Activated CD8-positive, alpha-beta memory T cell treated with anti-CD3 and anti-CD28 coated beads, Interleukin-2, amount 50 U/mL, for 1 hour (primary cell): ENCODE data around the gene ITSN1.
"Not testable (repeated sequence)": the region's sequence is repeated elsewhere in the genome, so short reads cannot be mapped to it uniquely, and the experiment has no call there.

Experiments used
- DNase-seq: peaks from one replicate; pipeline ENCODE4 v3.0.0-alpha.2; 2020; ENCODE audit errors: extremely low read depth

The ITSN1 gene

DNA sequence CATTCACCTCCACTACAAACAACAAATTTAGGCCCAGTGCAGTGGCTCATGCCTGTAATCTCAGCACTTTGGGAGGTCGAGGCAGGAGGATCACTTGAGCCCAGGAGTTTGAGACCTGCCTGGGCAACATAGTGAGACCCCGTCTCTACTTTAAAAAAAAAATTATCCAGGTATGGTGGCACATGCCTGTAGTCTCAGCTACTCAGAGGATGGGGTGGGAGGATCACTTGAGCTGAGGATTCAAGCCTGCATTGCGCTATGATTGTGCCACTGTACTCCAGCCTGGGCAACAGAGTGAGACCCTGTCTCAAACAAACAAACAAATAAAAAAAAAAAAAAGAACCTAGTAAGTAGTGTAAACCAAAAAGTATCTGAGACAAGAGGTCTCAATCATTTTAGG, 86.8 kb downstream of the ITSN1 start:
- DNase-seq = not testable (repeated sequence)

DNA sequence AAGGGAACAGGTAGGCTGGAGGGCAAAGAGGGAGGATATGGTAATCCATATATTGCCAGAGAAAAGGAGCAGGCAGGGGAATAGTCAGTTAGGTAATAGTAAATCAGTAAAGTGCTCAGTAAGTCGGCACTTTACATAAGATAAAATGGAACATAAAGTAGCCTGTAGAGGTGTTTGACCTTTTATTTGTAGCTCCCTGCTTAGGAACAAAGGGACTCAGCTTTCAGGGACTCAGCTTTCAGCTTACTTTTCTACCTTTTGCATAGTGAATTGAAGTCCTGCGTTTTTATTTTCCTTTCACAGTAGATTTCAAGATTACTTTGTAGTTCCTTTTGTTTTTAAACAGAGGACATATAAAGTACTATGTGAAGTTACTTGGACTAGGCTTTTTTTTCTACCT, 87.3 kb downstream of the ITSN1 start:
- DNase-seq = no peak

DNA sequence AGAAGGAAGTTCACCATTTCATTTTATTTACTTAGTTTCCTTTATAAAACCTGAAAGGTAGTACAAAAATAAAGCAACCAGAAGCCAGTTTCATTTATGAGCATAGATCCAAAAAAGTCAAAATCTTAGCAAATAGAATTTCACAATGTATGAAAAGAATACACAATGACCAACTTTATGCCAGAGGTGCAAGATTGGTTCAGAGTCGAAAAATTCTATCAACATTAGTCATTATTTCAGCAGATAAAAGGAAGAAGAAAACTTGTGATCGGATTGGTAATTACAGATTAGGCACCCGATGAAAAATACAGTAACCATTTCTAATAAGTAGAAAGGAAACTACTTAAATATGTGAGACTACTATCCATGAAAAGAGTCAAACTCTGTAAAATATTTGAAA, 89.1 kb downstream of the ITSN1 start:
- DNase-seq = no peak

DNA sequence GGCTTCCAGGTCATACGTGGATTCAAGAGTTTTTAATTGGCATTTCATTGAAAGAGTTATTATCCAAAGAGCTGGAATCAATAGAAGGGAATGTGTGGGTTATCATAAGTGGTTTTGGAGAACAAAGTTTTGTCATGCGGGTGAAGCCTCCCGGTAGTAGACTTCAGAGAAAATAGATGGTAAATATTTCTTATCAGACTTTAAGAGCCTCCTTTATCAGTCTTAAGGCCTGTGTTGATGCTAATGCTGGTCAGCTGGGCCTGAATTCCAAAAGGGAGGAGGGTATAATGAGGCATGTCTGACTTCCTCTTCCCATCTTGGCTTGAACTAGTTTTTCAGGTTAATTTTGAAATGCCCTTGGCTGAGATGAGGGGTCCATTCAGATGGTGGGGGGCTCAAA, 89.7 kb downstream of the ITSN1 start:
- no peak for DNase-seq

DNA sequence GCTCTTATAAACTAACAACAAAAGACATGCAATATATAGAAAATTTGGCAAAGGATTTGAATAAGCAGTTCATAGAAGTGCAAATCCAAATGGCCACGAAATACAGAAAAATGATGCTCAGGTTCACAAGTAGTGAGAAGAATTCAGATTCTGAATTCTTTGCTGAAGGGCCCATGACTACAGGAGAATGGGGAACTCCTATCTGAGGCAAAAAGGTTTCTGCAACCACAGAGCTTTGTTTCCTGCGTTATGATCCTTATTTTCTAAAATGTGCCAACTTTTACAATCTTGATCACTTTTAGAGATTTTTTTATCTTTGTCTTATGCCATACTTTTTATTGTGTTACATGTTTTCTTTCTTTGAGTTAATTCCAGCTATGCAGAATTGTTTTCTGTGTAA, 91.3 kb downstream of the ITSN1 start:
- DNase-seq = no peak

DNA sequence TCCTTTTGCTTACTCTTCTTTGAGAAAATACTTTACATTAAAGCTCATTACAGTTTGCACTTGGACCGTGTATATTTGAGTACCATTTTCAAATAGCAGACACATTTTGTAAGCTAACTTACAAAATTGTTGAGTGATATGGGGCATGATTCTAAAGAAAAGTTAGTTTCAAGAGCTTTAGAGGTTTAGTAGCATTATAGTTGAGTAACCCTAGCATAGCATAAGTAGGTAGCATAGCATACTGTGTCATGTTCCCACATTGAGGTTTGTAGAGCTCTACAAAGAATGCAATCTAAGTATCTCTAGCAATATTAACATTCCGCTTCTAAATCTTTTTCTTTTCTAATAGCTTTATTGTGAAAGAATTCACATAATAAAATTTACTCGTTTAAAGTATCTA, 92.0 kb downstream of the ITSN1 start:
- DNase-seq = no peak

DNA sequence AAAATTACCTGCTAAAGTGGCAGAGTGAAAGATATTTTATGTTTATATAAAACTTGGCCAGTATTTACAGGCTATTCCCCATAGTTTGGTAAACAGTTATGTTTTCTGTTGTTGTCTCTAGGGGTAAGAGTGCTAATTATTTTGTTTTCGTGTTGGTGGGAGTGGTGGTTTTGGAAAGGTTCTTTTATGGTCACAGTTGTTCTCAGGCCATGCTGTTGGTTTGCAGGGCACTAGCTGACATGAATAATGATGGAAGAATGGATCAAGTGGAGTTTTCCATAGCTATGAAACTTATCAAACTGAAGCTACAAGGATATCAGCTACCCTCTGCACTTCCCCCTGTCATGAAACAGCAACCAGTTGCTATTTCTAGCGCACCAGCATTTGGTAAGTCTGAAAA, 92.5 kb downstream of the ITSN1 start:
- no peak for DNase-seq

DNA sequence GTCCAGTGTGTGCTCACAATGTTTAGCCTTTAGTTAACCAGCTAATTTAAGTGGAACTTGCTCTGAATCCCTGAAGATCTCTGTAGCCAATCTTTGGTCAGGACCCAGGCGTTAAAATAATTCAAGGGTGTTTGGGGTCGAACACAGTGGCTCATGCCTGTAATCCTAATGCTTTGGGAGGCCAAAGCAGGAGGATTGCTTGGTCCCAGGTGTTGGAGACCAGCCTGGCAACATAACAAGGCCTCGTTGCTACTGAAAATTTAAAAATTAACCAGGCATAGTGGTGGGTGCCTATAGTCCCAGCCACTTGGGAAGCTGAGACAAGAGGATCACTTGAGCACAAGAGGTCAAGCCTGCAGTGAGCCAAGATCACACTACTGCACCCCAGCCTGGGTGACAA, 94.3 kb downstream of the ITSN1 start:
- no peak for DNase-seq

DNA sequence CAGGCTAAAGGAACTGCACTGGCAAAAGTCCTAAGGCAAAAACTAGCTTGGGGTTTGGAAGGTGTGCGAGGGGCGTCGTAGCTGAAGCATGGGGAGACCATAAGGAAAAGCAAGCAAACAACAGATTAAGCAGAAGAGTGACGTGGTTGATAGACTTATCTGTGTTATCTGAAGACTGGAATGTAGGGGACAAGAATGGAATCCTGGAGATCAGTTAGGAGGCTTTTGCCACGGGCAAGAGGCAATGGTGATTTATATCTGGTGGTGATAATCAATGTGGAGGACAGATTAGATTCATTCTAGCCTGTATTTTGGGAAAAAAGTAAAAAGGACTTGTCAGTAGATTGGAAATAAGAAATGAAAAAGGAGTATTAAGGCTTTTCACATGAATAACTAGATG, 97.4 kb downstream of the ITSN1 start:
- DNase-seq = no peak

DNA sequence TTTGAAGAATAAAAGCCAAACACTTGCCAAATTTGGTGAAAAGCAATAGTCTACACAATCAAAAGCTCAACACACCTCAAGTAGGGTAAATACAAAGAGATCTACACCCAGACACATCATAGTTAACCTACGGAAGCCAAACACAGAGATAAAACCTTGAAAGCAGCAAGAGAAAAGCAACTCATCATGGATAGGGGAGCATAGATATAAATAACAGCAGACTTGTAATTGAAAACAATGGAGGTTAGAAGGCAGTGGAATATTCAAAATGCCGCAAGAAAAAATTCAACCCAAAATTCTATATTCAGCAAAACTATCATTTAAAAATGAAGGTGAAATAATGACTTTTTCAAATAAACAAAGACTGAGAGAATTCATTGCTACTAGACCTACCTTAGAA, 105.1 kb downstream of the ITSN1 start:
- no peak for DNase-seq

DNA sequence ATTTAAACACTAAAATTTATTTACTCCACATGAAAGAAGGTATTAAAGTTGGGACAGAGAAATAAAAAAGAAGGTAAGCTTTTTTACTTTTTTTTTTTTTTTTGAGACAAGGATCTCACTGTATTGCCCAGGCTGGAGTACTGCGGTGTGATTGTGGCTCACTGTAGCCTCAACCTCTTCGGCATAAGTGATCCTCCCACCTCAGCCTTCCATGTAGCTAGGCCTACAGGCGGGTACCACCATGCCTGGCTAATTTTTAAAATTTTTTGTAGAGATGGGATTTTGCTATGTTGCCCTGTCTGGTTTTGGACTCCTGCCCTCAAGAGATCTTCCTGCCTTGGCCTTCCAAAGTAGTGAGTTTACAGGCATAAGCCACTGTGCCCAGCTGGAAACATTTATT, 106.6 kb downstream of the ITSN1 start:
- DNase-seq = no peak

DNA sequence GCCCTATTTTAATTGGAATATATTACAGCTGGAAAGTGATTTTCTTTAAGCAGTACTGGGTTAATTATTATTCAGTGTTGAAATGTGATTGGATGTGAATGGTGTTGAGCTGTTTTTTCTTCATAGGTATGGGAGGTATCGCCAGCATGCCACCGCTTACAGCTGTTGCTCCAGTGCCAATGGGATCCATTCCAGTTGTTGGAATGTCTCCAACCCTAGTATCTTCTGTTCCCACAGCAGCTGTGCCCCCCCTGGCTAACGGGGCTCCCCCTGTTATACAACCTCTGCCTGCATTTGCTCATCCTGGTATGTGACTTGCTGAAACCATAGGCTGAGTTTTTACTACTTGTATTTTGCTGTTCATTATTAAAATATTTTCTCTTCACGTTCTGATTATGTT, 107.7 kb downstream of the ITSN1 start:
- no peak for DNase-seq

DNA sequence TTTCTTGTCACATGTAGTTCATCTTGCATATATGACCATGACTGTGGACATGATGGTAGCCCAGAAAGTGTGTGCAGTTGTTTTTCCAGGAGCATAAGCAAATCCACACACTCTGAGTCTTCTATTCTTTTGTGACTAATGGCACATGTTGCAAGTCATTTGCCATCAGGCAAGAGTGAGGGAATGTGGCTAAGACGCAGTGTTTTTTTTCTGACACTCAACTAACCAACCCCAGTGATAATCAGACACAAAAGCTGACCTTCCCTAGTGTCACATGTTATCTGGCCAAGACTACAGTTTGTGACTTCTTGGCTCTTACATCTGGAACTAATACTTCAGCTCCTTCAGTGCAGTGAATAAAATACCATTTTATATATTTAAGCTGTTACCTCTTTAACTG, 108.8 kb downstream of the ITSN1 start:
- no peak for DNase-seq

DNA sequence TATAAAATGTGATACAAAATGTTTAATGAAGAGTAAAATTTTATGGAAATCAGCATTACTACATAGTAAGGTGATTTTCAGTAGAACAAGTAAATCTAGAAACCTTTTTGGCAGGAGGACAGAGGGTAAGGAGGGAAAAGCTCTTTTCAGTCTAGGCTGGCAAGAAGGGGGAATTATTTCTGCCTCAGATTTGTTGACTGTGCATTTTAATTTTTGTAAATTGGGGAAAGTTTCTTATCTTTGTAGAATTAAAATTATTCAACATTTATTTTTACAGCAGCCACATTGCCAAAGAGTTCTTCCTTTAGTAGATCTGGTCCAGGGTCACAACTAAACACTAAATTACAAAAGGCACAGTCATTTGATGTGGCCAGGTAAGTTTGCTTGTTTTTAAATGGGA, 109.2 kb downstream of the ITSN1 start:
- DNase-seq = no peak

DNA sequence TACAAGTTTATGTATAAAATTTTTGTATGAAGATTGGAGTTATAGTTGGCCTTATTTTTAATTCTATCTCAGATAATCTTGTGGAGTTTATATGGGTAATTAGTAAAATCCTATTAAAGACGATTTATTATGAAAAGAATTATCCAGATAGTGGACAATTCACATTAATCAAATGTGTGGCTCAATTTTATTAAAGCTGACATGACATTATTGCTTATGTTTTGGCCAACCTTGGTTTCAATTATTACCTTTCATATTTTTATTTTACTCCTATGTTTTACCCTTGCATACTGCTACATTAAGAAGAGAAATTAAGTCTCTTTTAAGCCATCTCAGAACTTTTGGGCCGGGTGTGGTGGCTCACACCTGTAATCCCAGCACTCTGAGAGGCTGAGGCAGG, 110.0 kb downstream of the ITSN1 start:
- no peak for DNase-seq

DNA sequence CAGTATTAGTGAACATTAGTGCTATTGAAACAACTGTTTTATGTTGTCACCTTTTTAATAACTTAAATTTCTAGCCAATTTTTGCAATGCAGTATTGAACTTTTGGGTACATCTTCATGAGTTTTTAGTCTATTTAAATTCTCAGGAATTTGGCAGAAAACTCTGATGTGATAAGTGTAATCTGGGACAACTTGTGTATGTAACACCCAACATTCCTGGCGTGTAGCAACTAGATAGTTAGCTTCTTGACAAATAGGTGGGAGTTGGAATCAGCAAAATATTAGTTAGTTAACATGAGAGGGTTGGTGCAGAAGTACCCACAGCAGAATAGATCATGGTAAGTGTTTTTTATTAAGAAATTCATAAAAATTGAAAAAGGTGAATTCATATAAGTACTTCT, 111.6 kb downstream of the ITSN1 start:
- DNase-seq = no peak

DNA sequence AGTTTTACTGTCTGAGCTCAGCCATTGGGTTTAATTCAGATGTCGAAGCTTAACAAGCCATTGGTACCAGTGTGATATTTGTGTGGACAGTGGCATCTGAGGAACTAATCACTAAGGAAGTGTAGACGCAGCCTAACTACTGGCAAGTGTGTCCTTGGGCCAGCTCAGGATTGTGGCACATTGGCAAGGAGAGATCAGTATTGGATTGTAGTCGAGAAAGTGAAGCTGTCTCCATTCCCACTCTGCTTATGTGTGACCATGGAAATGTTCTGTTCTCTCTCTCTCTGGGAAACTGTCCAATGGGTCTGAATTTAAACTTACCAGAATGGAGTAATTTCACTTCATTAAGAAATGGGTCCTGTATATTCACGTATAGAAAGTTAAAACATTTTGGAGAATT, 112.2 kb downstream of the ITSN1 start:
- no peak for DNase-seq

DNA sequence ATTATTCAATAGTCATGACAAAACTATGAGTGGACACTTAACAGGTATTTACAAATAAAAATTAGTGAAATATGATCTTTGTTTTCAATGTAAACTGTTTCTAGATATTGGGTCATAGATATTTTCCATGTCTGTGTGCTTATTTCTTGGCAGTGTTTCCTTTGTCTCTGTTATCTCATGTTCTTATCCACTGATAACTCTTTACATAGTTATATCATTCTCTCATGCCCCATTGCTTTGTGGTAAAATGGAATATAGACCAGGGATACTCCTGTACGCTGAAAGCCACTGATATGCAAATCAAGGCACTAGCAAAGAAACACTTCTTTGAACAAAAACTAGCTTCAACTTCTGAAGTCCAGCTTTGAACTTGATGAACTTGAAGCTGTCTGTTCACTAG, 113.1 kb downstream of the ITSN1 start:
- DNase-seq = no peak

DNA sequence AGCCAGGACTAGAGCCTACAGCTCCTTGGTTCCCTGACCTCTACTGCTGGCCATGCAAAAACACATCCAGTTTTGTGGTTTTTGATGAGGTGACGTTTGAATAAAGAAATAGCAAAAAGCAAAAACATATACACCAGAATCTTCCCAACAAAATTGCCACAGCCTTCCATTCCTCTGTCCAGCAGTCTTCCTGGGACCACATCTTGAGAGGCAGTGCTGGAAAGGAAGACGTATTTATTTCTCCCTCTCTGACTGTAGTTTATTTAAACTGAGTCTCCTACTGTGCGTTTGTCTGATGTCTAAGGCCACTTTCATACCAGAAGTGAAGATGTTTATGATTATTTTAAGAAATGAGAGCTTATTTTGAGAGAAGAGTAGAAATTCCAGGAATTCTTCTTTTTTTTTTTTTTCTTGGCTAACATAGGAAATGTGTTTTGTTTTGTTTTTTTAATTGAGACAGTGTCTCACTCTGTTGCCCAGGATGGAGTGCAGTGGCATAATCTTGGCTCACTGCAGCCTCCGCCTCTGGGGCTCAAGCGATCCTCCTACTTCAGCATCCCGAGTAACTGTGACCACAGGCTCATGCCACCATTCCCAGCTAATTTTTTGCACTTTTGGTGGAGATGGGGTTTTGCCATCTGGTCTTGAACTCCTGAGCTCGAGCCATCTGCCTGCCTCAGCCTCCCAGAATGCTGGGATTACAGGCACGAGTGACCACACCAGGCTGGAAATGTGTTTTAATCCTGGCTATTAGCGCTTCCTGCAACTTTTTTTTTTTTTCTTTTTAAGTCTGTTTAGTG, 118.5 kb downstream of the ITSN1 start:
- no peak for DNase-seq

DNA sequence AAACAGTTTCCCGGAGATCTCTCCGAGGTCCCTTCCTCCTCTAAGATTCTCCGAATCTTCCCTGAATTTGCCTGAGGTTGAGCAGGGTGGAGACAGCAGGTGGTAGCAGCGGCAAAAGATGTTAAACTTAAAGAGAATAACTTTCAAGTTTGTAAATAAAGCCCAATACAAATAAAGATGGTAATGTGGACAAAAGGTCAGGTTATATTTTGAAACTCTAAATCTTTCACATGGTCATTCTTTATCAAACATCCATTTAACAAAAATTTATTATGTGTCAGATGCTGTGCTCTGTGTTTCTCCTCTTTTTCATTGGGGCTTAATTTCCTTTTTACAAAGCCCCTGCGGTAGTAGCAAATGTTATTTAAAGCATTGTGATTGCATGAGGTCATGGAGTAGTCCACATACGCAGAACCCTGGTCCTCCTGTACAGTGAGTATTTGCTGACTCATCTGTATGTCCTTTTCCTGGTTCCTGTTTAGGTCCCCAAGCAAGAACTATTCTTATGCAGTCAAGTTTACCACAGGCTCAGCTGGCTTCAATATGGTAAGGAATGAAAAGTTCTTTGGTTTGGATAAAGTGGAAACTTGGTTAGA, 119.2 kb downstream of the ITSN1 start:
- DNase-seq = no peak

DNA sequence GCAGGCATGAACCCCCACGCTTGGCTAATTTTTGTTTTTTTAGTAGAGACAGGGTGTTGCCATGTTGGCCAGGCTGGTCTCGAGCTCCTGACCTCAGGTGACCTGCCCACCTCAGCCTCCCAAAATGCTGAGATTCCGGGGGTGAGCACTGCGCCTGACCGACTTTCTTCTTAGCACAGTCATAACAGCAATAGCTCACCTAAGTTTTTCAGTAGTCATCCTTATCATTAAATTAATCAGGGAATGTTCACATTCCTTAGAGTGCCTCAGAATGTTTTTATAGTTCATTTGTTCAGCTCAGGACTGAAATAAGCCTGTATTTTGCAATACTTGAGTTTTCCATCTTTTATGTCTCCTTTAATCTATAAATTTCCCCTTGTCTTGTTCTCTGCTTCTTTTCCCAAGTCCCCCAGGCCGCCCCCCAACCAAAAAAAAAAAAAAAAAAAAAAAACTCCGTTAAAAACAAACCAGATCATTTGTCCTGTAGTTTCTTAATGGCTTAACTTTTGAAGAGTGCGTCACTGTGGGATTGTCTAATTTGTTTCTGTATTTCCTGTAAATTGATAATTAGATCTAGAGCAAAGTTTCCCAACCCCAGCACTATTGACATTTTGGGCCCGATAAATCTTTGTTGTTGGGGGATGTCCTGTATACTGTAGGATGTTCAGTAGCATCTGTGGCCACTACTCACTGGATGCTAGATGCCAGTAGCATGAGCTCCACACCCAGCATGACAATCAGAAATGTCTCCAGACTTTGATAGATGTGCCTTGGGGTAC, 120.7 kb downstream of the ITSN1 start:
- no peak for DNase-seq

DNA sequence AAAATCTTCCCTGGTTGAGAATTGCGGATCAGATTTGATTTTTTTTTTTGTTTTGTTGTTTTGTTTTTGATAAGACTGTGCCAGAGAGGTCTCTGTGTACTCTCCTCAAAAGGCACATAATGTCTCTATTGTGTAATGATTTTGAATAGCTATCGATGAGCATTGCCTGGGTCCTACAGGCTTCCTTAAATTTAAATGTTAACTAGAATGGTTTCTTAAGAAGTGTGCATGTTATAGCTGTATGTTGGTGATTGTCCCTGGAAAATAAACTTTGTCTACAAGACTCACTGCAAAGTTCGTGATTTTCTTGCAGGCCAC, 121.2 kb downstream of the ITSN1 start:
- DNase-seq = no peak

DNA sequence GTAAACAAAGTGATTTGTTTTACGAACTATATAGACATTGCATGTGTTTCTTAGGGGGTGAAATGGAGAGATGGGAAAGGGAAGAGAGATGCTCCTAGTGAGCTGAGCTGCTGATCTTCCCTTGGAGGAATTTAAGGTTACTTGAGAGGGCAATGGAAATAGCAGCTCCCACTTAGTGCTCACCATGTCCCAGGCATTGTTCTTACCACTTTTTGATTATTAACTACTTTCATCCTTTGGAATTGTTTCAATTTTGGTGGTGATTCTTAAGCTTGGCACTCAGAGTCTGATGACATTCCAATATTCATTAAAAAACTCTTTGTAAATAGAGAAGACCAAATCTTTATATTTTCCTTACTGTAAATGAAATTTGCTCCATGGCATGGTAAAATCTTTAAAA, 124.9 kb downstream of the ITSN1 start:
- DNase-seq = no peak
